Measurements from ENCODE around the gene PPME1.

PPME1 gene

DNA sequence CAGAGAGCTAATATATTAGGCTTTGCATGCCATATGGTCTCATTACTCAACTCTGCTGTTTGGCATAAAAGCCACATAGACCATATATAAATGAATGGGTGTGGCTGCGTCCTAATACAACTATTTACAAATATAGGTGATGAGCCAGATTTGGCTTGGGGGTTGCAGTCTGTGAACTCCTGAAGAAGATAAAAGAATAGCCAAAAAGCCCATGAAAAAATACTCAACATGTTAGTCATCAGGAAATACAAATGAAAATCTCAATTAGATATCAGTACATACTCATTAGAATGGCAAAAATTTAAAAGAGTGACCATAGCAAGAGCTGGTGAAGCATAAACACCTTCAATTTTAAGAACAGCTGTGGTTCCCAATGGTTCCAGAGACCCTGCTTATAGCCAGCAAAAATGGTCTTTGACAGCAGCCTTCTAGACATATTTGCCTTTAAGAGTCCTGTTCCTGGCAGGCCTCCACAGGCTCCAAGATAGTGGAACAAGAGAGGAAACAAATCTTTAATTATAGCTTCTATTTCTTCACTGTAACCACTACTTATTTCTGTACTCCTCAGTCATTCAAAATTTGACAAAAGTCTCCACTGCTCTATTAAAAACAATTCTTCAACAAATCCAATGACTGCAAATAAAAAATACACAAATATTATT, 16.3 kb upstream of the PPME1 start:
- H3K27ac ChIP-seq: no peak overlapping the region
- H3K27me3 ChIP-seq (ENCODE audit: insufficient read depth, low read depth, severe bottlenecking): no peaks in the 10 kb centered on the region
- TF ChIP-seq, protein P1, sequence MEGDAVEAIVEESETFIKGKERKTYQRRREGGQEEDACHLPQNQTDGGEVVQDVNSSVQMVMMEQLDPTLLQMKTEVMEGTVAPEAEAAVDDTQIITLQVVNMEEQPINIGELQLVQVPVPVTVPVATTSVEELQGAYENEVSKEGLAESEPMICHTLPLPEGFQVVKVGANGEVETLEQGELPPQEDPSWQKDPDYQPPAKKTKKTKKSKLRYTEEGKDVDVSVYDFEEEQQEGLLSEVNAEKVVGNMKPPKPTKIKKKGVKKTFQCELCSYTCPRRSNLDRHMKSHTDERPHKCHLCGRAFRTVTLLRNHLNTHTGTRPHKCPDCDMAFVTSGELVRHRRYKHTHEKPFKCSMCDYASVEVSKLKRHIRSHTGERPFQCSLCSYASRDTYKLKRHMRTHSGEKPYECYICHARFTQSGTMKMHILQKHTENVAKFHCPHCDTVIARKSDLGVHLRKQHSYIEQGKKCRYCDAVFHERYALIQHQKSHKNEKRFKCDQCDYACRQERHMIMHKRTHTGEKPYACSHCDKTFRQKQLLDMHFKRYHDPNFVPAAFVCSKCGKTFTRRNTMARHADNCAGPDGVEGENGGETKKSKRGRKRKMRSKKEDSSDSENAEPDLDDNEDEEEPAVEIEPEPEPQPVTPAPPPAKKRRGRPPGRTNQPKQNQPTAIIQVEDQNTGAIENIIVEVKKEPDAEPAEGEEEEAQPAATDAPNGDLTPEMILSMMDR (IDR thresholded peaks at IDR 0.05; ENCODE audit: low read depth, low read length): no peak
- peaks cover 11% of the 10 kb centered on the region for H3K36me3 ChIP-seq
- no peaks in the 10 kb centered on the region for H3K9me3 ChIP-seq (ENCODE audit: severe bottlenecking)
- DNase-seq: no peak
- no peak overlapping the region for H3K4me3 ChIP-seq (ENCODE audit: low read depth, low read length)

DNA sequence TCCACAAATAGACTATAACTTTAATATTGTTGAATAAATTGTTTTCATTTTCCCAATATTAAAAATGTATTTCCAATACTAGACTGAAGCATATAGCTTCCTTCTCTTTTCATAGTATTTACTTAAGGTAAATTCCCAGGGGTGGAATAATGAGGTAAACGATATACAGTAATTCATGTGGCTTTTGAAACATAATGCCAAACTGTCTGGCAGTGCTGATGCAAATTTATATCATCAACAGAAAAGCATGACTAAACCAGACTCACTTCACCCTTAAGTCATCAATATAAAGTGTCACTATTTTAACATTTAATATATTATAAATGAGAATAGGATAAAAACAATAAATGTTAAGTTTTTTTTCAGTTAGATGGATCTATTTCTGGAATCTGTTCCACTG, 13.9 kb upstream of the PPME1 start:
- TF ChIP-seq, protein P1 (IDR thresholded peaks at IDR 0.05; ENCODE audit: low read depth, low read length): no peak
- no peak for DNase-seq
- H3K27ac ChIP-seq: no peak overlapping the region

DNA sequence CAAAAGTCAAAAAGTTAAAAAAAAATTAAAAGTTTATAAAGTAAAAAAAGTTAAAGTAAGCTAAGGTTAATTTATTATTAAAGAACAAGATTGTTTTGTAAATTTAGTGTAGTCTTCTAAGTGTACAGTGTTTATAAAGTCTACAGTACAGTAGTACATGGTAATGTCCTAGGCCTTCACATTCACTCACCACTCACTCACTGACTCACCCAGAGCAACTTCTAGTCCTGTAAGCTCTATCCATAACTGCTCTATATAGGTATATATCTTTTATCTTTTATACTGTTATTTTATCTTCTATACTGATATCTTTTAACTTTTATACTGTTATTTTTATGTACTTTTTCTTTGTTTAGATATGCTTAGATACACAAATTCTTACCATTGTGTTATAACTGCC, 11.4 kb upstream of the PPME1 start:
- DNase-seq: no peak
- no peaks in the 10 kb centered on the region for H3K9me3 ChIP-seq (ENCODE audit: severe bottlenecking)
- TF ChIP-seq, protein P1 (IDR thresholded peaks at IDR 0.05; ENCODE audit: low read depth, low read length): no peak
- no peak overlapping the region for H3K27ac ChIP-seq
- peaks cover 48% of the 10 kb centered on the region for H3K36me3 ChIP-seq
- no peaks in the 10 kb centered on the region for H3K27me3 ChIP-seq (ENCODE audit: insufficient read depth, low read depth, severe bottlenecking)
- H3K4me3 ChIP-seq (ENCODE audit: low read depth, low read length): no peak overlapping the region

More for the DNA sequence above, 13.9 kb upstream of the PPME1 start:
- Histone ChIP-seq H3K4me3 (ENCODE audit: low read depth, low read length) (no peak overlapping the region), H3K36me3 (peaks cover 26% of the 10 kb centered on the region), H3K27me3 (ENCODE audit: insufficient read depth, low read depth, severe bottlenecking) (no peaks in the 10 kb centered on the region), H3K9me3 (ENCODE audit: severe bottlenecking) (no peaks in the 10 kb centered on the region)

DNA sequence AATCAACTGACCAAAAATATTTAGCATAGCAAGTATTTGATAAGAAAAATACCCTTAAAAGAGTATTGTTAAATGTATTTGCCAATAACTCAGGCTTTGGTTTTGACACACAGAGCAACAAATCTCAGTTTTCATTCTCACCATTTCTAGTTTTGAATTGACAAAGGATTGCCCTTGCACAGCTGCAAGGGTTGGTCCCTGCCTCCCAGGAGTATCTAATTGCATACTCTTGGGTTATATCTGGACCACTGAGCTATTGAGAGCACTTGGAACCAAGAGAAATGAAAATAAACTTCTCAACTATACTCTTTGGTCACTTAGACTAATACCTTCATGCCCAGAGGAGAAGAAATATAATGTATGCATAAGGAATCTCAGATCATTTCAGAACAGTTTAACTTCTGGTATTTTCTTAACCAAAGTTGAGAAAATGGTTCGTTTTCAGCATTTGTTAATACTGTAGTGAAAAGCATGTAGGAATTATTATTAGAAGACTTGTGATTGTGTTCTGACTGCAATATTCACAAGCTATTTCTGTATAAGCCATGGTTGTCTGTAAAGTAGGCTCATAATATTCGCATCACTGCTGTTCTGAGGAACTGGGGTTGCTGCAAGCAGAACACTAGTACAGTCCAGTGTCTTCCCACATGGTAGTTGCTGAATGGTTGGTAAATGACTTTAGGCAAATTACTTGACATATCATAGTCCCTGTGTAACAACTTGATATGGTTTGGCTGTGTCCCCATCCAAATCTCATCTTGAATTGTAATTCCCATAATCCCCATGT, 8.2 kb upstream of the PPME1 start:
- Histone ChIP-seq H3K9me3 (ENCODE audit: severe bottlenecking) (no peaks in the 10 kb centered on the region), H3K27me3 (ENCODE audit: insufficient read depth, low read depth, severe bottlenecking) (no peaks in the 10 kb centered on the region), H3K4me3 (ENCODE audit: low read depth, low read length) (no peak overlapping the region), H3K36me3 (peaks cover 79% of the 10 kb centered on the region), H3K27ac (no peak overlapping the region)
- DNase-seq: no peak
- TF ChIP-seq, protein P1 (IDR thresholded peaks at IDR 0.05; ENCODE audit: low read depth, low read length): no peak

DNA sequence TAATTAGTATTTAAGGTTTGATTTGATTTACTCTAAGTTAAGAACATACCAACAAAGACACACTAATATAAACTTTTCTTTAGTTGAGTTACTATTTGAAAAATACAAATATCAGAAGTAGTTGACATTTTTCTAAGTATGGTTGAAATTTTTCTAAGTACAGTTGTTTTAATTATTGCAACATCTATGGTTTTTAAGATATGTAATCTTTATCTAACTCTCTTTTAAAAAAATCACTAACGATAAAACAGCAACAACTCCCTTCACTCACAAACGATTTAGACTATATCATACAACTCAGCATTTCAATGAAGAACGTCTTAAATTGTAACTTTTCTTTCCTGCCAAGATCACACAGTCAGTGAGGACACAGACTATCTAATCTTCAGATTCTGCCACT, 2.3 kb upstream of the PPME1 start:
- Histone ChIP-seq H3K27ac (no peak overlapping the region), H3K4me3 (ENCODE audit: low read depth, low read length) (no peak overlapping the region), H3K27me3 (ENCODE audit: insufficient read depth, low read depth, severe bottlenecking) (no peaks in the 10 kb centered on the region), H3K9me3 (ENCODE audit: severe bottlenecking) (no peaks in the 10 kb centered on the region), H3K36me3 (peaks cover 59% of the 10 kb centered on the region)
- no peak for DNase-seq
- TF ChIP-seq, protein P1 (IDR thresholded peaks at IDR 0.05; ENCODE audit: low read depth, low read length): no peak
